ENCODE results near the gene HPRT1.

- TF ChIP-seq CTCF (IDR thresholded peaks at IDR 0.05; ENCODE audit: low read depth, low read length, poor library complexity, severe bottlenecking) (no peak), EZH2phosphoT487 (IDR thresholded peaks at IDR 0.05; ENCODE audit: borderline replicate concordance, low read length) (no peak)
These were observed 66.4 kb downstream of the HPRT1 start for GRCh38 chrX:134526399-134526798.
